ENCODE measurements around the gene WDR54.

WDR54 gene

DNA sequence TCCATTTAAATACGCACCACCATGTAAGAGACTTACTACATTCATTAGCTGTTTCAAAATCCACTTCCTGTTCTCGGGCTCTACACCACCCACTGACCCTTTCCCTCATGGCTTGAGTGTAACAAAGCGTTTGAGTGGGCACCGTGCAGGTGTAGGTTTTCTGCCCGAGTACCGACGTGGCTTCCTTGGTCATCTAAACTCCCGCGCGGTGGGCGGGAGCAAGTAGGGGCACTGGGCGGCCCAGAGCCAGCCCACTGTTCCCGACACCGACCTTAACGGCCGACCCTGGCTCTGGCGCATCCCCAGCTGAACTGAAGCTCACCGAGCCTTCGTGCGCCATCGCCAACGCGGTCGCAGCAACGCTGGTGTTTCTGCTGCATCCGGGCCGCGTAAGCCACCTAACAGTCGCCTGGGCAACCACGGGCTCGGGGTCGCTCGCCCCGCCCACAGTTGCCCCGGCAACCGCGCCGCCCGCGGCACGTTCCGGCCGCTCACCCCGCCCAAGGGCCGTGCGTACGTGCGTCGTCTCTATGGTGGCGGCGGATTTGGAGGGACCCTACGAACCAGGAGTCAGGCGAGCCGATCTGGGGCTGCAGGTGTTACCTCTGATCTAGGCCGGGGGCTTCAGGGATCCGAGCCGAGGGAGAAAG is at the start of gene WDR54, which contains the start of gene C2orf81 (continued):
- TF ChIP-seq ZFHX2 (tag by site-specific recombination; conservative IDR thresholded peaks at IDR 0.05) = peak; percentile 87
- peak; percentile 40; the same call in 1 of the 2 replicates for TF ChIP-seq ZXDB (tag by site-specific recombination; IDR thresholded peaks at IDR 0.05)
- TF ChIP-seq, protein P1, sequence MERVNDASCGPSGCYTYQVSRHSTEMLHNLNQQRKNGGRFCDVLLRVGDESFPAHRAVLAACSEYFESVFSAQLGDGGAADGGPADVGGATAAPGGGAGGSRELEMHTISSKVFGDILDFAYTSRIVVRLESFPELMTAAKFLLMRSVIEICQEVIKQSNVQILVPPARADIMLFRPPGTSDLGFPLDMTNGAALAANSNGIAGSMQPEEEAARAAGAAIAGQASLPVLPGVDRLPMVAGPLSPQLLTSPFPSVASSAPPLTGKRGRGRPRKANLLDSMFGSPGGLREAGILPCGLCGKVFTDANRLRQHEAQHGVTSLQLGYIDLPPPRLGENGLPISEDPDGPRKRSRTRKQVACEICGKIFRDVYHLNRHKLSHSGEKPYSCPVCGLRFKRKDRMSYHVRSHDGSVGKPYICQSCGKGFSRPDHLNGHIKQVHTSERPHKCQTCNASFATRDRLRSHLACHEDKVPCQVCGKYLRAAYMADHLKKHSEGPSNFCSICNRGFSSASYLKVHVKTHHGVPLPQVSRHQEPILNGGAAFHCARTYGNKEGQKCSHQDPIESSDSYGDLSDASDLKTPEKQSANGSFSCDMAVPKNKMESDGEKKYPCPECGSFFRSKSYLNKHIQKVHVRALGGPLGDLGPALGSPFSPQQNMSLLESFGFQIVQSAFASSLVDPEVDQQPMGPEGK (tag by site-specific recombination; IDR thresholded peaks at IDR 0.05) = no peak
- 0 out of 2 replicates have a peak, but pooled peaks have one; percentile 58 for TF ChIP-seq ZNF335 (tag by site-specific recombination; conservative IDR thresholded peaks at IDR 0.05)
- TF ChIP-seq KLF8 (tag by site-specific recombination; IDR thresholded peaks at IDR 0.05) = peak; percentile 19; the same call in 1 of the 2 replicates
- 0 out of 2 replicates have a peak, but pooled peaks have one; percentile 11 for TF ChIP-seq ZNF2 (tag by site-specific recombination; IDR thresholded peaks at IDR 0.05)
- peak; percentile 76 for TF ChIP-seq SP3 (tag by site-specific recombination; IDR thresholded peaks at IDR 0.05)
- TF ChIP-seq ZNF629 (tag by site-specific recombination; IDR thresholded peaks at IDR 0.05) = 0 out of 2 replicates have a peak, but pooled peaks have one; percentile 15

DNA sequence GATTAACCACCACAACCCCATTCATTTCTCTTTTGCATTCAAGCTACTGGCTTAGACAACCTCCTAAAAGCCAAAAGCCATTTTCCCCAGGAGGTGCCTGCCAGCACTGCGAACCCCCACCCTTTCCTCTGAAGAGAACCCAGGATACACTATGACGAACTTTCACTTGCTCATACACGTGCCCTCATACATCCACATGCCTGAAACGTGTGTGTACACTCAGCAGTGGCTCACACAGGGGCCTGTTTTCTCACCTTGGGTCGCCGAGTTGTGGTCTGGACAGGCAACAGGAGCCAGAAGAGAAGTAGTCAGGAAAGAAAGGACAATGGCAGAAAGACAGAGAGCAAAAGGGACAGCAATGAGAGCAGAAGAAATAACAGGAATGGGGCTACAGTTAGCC is 48.9 kb upstream of the WDR54 start:
- no peak for TF ChIP-seq ZNF175 (tag by site-specific recombination; IDR thresholded peaks at IDR 0.05)
- TF ChIP-seq, protein P2, sequence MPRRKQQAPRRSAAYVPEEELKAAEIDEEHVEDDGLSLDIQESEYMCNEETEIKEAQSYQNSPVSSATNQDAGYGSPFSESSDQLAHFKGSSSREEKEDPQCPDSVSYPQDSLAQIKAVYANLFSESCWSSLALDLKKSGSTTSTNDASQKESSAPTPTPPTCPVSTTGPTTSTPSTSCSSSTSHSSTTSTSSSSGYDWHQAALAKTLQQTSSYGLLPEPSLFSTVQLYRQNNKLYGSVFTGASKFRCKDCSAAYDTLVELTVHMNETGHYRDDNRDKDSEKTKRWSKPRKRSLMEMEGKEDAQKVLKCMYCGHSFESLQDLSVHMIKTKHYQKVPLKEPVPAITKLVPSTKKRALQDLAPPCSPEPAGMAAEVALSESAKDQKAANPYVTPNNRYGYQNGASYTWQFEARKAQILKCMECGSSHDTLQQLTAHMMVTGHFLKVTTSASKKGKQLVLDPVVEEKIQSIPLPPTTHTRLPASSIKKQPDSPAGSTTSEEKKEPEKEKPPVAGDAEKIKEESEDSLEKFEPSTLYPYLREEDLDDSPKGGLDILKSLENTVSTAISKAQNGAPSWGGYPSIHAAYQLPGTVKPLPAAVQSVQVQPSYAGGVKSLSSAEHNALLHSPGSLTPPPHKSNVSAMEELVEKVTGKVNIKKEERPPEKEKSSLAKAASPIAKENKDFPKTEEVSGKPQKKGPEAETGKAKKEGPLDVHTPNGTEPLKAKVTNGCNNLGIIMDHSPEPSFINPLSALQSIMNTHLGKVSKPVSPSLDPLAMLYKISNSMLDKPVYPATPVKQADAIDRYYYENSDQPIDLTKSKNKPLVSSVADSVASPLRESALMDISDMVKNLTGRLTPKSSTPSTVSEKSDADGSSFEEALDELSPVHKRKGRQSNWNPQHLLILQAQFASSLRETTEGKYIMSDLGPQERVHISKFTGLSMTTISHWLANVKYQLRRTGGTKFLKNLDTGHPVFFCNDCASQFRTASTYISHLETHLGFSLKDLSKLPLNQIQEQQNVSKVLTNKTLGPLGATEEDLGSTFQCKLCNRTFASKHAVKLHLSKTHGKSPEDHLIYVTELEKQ (tag by site-specific recombination; IDR thresholded peaks at IDR 0.05; ENCODE audit: borderline replicate concordance) = no peak
- TF ChIP-seq ZNF423 (tag by site-specific recombination; IDR thresholded peaks at IDR 0.05) = no peak
- TF ChIP-seq ZNF140 (tag by site-specific recombination; IDR thresholded peaks at IDR 0.05) = no peak
- TF ChIP-seq ZNF341 (tag by site-specific recombination; IDR thresholded peaks at IDR 0.05; ENCODE audit: low read depth) = no peak
- no peak for TF ChIP-seq ZNF335 (tag by site-specific recombination; conservative IDR thresholded peaks at IDR 0.05)
- no peaks in the 10 kb centered on the region for H3K9me3 ChIP-seq (ENCODE audit: control insufficient read depth, insufficient read depth, low read depth, low read length)
- POLR2A ChIA-PET = no interaction called here
- peaks cover 9 to 68% of the 10 kb centered on the region in 2 experiments; a peak in 2 of 3 replicates for H3K36me3 ChIP-seq (ENCODE audit: control insufficient read depth in 2 of 2, insufficient read depth in 1 of 2, low read length in 2 of 2)
- no peak overlapping the region for H3K27ac ChIP-seq (ENCODE audit: extremely low read depth, low read depth, low read length)
- no peak overlapping the region for H3K4me3 ChIP-seq (ENCODE audit: low read depth, low read length)
- H3K4me1 ChIP-seq (ENCODE audit: control insufficient read depth, insufficient read depth, low read length) = peaks cover 21% of the 10 kb centered on the region
- CTCF ChIA-PET = interaction anchor here (3.2 kb wide), 1 partner anchor 19 kb away, joined by 11 read pairs; no protein-coding TSS in a partner anchor

DNA sequence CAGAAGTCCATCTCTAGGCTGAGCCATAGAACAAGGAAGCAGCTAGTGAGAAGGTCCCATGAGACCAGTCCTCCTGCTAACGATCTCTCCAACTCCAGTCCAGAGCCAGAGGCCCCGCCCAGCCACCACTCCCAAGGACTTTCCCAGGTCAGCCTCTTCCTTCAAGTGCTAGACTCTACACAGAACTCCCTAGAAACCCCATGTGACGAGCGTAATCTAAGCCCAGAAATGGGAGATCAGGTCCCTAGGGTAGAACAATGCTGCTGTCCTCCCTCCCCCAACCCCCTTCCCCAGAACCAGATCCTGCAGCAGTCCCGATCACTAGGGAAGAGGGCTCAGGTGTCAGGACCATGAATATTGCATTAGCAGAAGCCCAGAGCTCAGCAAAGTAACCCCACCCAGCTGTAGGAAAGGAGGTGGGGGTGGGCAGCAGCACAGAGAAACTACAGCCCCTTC is 48.3 kb upstream of the WDR54 start:
- Histone ChIP-seq H3K4me3 (ENCODE audit: low read depth, low read length) (no peak overlapping the region), H3K27ac (ENCODE audit: extremely low read depth, low read depth, low read length) (no peak overlapping the region), H3K4me1 (ENCODE audit: control insufficient read depth, insufficient read depth, low read length) (peaks cover 21% of the 10 kb centered on the region), H3K9me3 (ENCODE audit: control insufficient read depth, insufficient read depth, low read depth, low read length) (no peaks in the 10 kb centered on the region), H3K36me3 (ENCODE audit: control insufficient read depth in 2 of 2, insufficient read depth in 1 of 2, low read length in 2 of 2) (peaks cover 4 to 68% of the 10 kb centered on the region in 2 experiments; a peak in 2 of 3 replicates)
- POLR2A ChIA-PET = no interaction called here
- CTCF ChIA-PET = interaction anchor here (3.2 kb wide), 1 partner anchor 18 kb away, joined by 11 read pairs; no protein-coding TSS in a partner anchor
- TF ChIP-seq, protein P3, sequence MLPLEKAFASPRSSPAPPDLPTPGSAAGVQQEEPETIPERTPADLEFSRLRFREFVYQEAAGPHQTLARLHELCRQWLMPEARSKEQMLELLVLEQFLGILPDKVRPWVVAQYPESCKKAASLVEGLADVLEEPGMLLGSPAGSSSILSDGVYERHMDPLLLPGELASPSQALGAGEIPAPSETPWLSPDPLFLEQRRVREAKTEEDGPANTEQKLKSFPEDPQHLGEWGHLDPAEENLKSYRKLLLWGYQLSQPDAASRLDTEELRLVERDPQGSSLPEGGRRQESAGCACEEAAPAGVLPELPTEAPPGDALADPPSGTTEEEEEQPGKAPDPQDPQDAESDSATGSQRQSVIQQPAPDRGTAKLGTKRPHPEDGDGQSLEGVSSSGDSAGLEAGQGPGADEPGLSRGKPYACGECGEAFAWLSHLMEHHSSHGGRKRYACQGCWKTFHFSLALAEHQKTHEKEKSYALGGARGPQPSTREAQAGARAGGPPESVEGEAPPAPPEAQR (tag by site-specific recombination; IDR thresholded peaks at IDR 0.05) = no peak
- TF ChIP-seq ZNF155 (tag by site-specific recombination; IDR thresholded peaks at IDR 0.05) (no peak), ZNF548 (tag by site-specific recombination; IDR thresholded peaks at IDR 0.05) (no peak), ZNF600 (tag by site-specific recombination; IDR thresholded peaks at IDR 0.05) (peak; percentile 72), IKZF3 (tag by site-specific recombination; IDR thresholded peaks at IDR 0.05) (0 out of 2 replicates have a peak, but pooled peaks have one; percentile 22), WT1 (tag by site-specific recombination; IDR thresholded peaks at IDR 0.05) (peak; percentile 67), ZNF473 (tag by site-specific recombination; IDR thresholded peaks at IDR 0.05) (no peak), ZXDB (tag by site-specific recombination; IDR thresholded peaks at IDR 0.05) (no peak), GLIS1 (tag by site-specific recombination; IDR thresholded peaks at IDR 0.05) (no peak), BCL11B (tag by site-specific recombination; IDR thresholded peaks at IDR 0.05; ENCODE audit: low read depth) (no peak), ZNF184 (tag by site-specific recombination; IDR thresholded peaks at IDR 0.05) (no peak), ZBTB17 (tag by site-specific recombination; IDR thresholded peaks at IDR 0.05) (peak; percentile 48; the same call in 1 of the 2 replicates), SCRT1 (tag by site-specific recombination; IDR thresholded peaks at IDR 0.05; ENCODE audit: borderline replicate concordance) (no peak)
